HepG2 (cell line): ENCODE results near the gene CYB5D1. TPM values are rescaled to one million over a fixed set of nuclear protein-coding genes. Genes with fewer than 3 reads are reported as not detected.

ENCODE experiments used
- BRD4 ChIP-seq: sonication (generic); formaldehyde crosslinking; IDR thresholded peaks from 2 replicates; pipeline ENCODE4 v1.4.0; 2020; ENCODE audit warnings: missing genetic modification reagents
- EP300 ChIP-seq, 3 experiments: sonication (generic) in 1 of 3; formaldehyde crosslinking in 1 of 3; IDR thresholded peaks; 2 replicates each; pipeline versions ENCODE4 v1.5.1 to v1.6.1; 2011 to 2020; ENCODE audit warnings: low read depth in 2 of 3, low read length in 2 of 3, borderline replicate concordance in 1 of 3, improper control_type of control experiment in 1 of 3, mild to moderate bottlenecking in 1 of 3, missing genetic modification reagents in 1 of 3, moderate library complexity in 1 of 3
- GATAD1 ChIP-seq: IDR thresholded peaks from 2 replicates; pipeline ENCODE4 v1.6.1; 2016; ENCODE audit warnings: missing genetic modification reagents, missing compliant biosample characterization
- PCBP1 ChIP-seq: fragments of 200-400 bp; formaldehyde crosslinking; IDR thresholded peaks from 2 replicates; pipeline ENCODE4 v1.6.1; 2017; ENCODE audit warnings: mild to moderate bottlenecking, low read depth, low read length, borderline replicate concordance
- SIX1 ChIP-seq: sonication (generic); formaldehyde crosslinking; IDR thresholded peaks from 2 replicates; pipeline ENCODE4 v1.4.0; 2020; ENCODE audit warnings: missing genetic modification reagents, borderline replicate concordance
- SMC3 ChIP-seq: IDR thresholded peaks from 2 replicates; pipeline ENCODE4 v1.6.1; 2011; ENCODE audit warnings: low read length, improper control_type of control experiment
- SPEN ChIP-seq: sonication (generic); formaldehyde crosslinking; IDR thresholded peaks from 2 replicates; pipeline ENCODE4 v1.5.1; 2020; ENCODE audit warnings: low read depth, mild to moderate bottlenecking, missing genetic modification reagents
- SRSF4 ChIP-seq: fragments of 200-400 bp; formaldehyde crosslinking; IDR thresholded peaks from one replicate; pipeline ENCODE4 v1.6.1; 2018; ENCODE audit warnings: mild to moderate bottlenecking, low read depth, low read length, moderate library complexity; ENCODE audit not compliant: poor library complexity, severe bottlenecking
- TRAFD1 ChIP-seq: sonication (generic); formaldehyde crosslinking; IDR thresholded peaks from 2 replicates; pipeline ENCODE4 v1.5.1; 2020; ENCODE audit warnings: missing genetic modification reagents, mild to moderate bottlenecking, borderline replicate concordance
- TRIM24 ChIP-seq: sonication (generic); formaldehyde crosslinking; IDR thresholded peaks from 2 replicates; pipeline ENCODE4 v1.8.0; 2022; ENCODE audit warnings: mild to moderate bottlenecking, missing genetic modification reagents
- ZMAT3 ChIP-seq: sonication (generic); formaldehyde crosslinking; conservative IDR thresholded peaks from 2 replicates; pipeline ENCODE4 v1.7.0; 2021; ENCODE audit warnings: missing genetic modification reagents
- ZNF331 ChIP-seq: sonication (generic); formaldehyde crosslinking; IDR thresholded peaks from 2 replicates; pipeline ENCODE4 v1.4.0; 2020; ENCODE audit warnings: missing genetic modification reagents
- ZNF570 ChIP-seq: sonication (generic); formaldehyde crosslinking; IDR thresholded peaks from 2 replicates; pipeline ENCODE4 v1.4.0; 2020; ENCODE audit warnings: mild to moderate bottlenecking, missing genetic modification reagents, borderline replicate concordance
- ZNF781 ChIP-seq: sonication (generic); formaldehyde crosslinking; IDR thresholded peaks from 2 replicates; pipeline ENCODE4 v1.5.1; 2020; ENCODE audit warnings: borderline replicate concordance, mild to moderate bottlenecking, missing genetic modification reagents; ENCODE audit errors: not compliant biosample characterization
- ZNF790 ChIP-seq: sonication (generic); formaldehyde crosslinking; IDR thresholded peaks from 2 replicates; pipeline ENCODE4 v1.8.0; 2022; ENCODE audit warnings: missing genetic modification reagents, mild to moderate bottlenecking, borderline replicate concordance
- ZNF83 ChIP-seq: sonication (generic); formaldehyde crosslinking; IDR thresholded peaks from 2 replicates; pipeline ENCODE4 v1.4.0; 2020; ENCODE audit warnings: missing genetic modification reagents, mild to moderate bottlenecking, borderline replicate concordance
- polyA plus RNA-seq, 8 experiments: library from polyadenylated mRNA; depleted of rRNA in 3 of 8; stranded (reverse) in 7 of 8; unstranded in 1 of 8; fragments of >200 nt; fragmentation: Illumina TruSeq in 4 of 8; extraction: Trizol in 4 of 8; gene quantifications; 2 replicates each; pipeline versions ENCODE4 v1.2.1 to v1.2.3, GENCODE V29; 2011 to 2016; ENCODE audit warnings: low read depth in 4 of 8, missing spikeins in 1 of 8, mixed read lengths in 1 of 8; ENCODE audit not compliant: insufficient read depth in 1 of 8
- total RNA-seq, 5 experiments: library from RNA; depleted of rRNA; stranded (reverse); fragments of >200 nt; fragmentation: Illumina TruSeq; extraction: Trizol; gene quantifications; 2 replicates each; pipeline ENCODE4 v1.2.3, GENCODE V29; 2016; ENCODE audit warnings: low read depth in 1 of 5
- TF ChIP-seq, protein P1 (sequence below): sonication (generic); formaldehyde crosslinking; IDR thresholded peaks from 2 replicates; pipeline ENCODE4 v1.4.0; 2020; ENCODE audit warnings: missing genetic modification reagents
- TF ChIP-seq, protein P2 (sequence below): sonication (generic); formaldehyde crosslinking; IDR thresholded peaks from 2 replicates; pipeline ENCODE4 v1.5.0; 2020; ENCODE audit warnings: missing genetic modification reagents
- TF ChIP-seq, protein P3 (sequence below): sonication (generic); formaldehyde crosslinking; IDR thresholded peaks from 2 replicates; pipeline ENCODE4 v1.4.0; 2020; ENCODE audit warnings: missing genetic modification reagents
- TF ChIP-seq, protein P4 (sequence below): sonication (generic); formaldehyde crosslinking; IDR thresholded peaks from 2 replicates; pipeline ENCODE4 v1.5.0; 2020; ENCODE audit warnings: missing genetic modification reagents

CYB5D1 gene
- total and polyA plus RNA-seq, 2 of the 13 experiments (the other 11 are each of a cell fraction or from before 2014, with no cell fraction given): 8.9 to 17.0 TPM

DNA sequence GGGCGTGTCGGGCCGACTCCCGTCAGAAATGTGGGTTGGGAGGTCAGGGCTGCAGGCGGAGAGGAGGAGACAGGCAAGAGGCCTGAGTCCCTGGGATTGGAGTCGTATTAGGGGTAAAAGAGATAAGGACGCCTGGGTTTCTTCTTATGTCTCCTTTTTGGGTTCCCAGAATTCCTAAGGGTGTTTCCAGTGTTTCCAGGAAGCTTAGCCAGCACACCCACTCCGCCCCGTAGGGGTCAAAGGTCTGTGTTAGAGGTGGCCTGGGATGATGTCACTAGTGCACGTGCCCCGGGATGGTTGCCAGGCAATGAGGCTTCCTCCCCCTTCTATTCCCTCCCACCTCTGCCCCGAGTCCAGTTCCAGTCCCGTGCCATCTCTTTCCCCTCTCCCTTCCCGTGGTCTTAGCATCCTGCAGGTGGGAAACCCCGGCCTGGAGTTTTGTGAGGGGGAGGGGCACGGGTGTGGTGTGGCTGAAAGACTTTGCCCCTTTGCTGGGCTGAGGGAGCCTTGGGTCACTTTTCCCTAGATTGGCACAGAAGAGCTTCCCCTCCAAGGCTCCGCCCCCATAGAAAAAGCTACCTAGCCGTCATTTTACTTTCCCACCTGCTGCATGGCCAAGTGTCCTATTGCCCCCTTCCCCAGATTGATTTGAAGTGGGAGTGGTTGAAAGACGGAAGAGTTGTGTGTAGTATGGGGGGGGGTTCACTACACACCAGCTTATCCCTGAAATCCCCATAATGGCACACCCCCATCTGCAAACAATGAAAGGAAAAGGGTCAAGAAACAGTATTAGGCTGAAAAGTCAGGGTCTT lies 21.0 kb upstream of the CYB5D1 start (continued):
- TF ChIP-seq TRAFD1 (CRISPR knock-in tag) (peak; percentile 57; the same call in 1 of the 2 replicates), SMC3 (peak; percentile 14; the same call in 1 of the 2 replicates), ZMAT3 (CRISPR knock-in tag) (no peak), ZNF570 (no peak), ZNF331 (peak; percentile 92), ZNF83 (CRISPR knock-in tag) (no peak), GATAD1 (CRISPR knock-in tag) (peak; percentile 87), SIX1 (CRISPR knock-in tag) (peak; percentile 24; the same call in 1 of the 2 replicates), ZNF781 (no peak), ZNF790 (CRISPR knock-in tag) (no peak), PCBP1 (peak; percentile 82), SPEN (CRISPR knock-in tag) (peak; percentile 98), EP300 (IDR thresholded peaks at IDR 0.05; ENCODE audit: low read depth in 2 of 2, low read length in 2 of 2) (peak; percentile 90 to 96), EP300 (CRISPR knock-in tag; IDR thresholded peaks at IDR 0.05; ENCODE audit: borderline replicate concordance) (peak; percentile 93), TRIM24 (CRISPR knock-in tag) (no peak), BRD4 (no peak), SRSF4 (no peak)
- TF ChIP-seq, protein P1, sequence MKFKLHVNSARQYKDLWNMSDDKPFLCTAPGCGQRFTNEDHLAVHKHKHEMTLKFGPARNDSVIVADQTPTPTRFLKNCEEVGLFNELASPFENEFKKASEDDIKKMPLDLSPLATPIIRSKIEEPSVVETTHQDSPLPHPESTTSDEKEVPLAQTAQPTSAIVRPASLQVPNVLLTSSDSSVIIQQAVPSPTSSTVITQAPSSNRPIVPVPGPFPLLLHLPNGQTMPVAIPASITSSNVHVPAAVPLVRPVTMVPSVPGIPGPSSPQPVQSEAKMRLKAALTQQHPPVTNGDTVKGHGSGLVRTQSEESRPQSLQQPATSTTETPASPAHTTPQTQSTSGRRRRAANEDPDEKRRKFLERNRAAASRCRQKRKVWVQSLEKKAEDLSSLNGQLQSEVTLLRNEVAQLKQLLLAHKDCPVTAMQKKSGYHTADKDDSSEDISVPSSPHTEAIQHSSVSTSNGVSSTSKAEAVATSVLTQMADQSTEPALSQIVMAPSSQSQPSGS: peak; percentile 99
- TF ChIP-seq, protein P2, sequence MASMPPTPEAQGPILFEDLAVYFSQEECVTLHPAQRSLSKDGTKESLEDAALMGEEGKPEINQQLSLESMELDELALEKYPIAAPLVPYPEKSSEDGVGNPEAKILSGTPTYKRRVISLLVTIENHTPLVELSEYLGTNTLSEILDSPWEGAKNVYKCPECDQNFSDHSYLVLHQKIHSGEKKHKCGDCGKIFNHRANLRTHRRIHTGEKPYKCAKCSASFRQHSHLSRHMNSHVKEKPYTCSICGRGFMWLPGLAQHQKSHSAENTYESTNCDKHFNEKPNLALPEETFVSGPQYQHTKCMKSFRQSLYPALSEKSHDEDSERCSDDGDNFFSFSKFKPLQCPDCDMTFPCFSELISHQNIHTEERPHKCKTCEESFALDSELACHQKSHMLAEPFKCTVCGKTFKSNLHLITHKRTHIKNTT (CRISPR knock-in tag): no peak
- TF ChIP-seq, protein P3, sequence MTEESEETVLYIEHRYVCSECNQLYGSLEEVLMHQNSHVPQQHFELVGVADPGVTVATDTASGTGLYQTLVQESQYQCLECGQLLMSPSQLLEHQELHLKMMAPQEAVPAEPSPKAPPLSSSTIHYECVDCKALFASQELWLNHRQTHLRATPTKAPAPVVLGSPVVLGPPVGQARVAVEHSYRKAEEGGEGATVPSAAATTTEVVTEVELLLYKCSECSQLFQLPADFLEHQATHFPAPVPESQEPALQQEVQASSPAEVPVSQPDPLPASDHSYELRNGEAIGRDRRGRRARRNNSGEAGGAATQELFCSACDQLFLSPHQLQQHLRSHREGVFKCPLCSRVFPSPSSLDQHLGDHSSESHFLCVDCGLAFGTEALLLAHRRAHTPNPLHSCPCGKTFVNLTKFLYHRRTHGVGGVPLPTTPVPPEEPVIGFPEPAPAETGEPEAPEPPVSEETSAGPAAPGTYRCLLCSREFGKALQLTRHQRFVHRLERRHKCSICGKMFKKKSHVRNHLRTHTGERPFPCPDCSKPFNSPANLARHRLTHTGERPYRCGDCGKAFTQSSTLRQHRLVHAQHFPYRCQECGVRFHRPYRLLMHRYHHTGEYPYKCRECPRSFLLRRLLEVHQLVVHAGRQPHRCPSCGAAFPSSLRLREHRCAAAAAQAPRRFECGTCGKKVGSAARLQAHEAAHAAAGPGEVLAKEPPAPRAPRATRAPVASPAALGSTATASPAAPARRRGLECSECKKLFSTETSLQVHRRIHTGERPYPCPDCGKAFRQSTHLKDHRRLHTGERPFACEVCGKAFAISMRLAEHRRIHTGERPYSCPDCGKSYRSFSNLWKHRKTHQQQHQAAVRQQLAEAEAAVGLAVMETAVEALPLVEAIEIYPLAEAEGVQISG (CRISPR knock-in tag): peak; percentile 88
- TF ChIP-seq, protein P4, sequence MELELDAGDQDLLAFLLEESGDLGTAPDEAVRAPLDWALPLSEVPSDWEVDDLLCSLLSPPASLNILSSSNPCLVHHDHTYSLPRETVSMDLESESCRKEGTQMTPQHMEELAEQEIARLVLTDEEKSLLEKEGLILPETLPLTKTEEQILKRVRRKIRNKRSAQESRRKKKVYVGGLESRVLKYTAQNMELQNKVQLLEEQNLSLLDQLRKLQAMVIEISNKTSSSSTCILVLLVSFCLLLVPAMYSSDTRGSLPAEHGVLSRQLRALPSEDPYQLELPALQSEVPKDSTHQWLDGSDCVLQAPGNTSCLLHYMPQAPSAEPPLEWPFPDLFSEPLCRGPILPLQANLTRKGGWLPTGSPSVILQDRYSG (CRISPR knock-in tag): no peak
